GM18907 (cell line): ENCODE data around the gene PTH1R.

ENCODE experiments used
- ATAC-seq: cut with Tn5 transposase; IDR thresholded peaks from one replicate; pipeline ENCODE4 v1.9.1; 2021; ENCODE audit warnings: mild to moderate bottlenecking, moderate library complexity; ENCODE audit not compliant: unreplicated experiment

PTH1R gene

DNA sequence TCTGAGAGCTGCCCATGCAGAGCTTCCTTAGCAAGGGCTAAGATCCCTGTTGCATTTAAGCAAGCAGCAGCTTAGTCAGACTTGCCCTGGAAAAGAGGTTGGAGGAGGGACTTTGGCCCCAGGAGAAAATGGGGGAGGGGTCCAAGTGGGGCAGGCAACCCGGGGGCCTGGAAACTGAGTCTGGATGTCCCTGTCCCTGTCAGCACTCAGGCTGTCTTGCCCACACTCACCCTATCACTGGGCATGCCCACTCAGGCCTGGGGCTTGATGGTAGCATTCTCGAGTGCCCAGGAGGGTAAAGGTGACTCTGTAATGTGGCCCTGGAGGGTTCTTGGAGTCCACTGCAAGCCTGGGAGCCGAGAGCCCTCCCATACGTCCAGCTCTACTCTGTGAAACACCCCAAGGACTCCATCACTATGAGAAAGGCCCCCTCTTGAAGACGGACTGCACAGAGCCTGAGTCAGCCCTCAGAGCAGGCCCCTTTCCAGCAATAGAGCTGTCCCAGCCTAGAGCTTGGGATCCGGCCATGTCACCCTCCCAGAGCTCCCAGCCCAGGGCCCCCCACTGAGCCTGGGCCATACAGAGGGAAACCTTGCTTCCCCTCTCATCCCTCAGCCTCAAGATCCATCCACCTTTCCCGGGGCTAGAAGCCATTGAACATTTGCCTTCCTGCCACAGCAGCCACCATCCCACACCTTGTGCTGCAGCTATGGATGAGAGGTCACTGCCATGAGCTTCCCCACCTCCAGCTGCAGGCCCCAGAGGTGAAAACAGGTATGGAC, 27.6 kb upstream of the PTH1R start:
- no peak for ATAC-seq

DNA sequence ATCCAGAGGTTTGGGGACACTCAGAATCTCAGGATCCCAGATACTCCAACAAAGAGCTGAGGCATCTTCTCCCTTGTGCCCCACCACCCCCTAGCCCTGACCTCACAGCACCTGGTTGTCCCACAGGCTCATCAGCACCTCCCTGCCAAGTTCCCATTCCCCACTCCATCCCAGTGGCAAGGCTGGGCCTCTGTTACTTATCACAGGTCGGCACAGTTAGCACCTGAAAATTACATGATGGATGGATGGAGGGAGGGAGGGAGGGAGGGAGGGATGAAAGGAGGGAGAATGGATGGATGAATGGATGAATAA, 27.1 kb upstream of the PTH1R start:
- no peak for ATAC-seq

DNA sequence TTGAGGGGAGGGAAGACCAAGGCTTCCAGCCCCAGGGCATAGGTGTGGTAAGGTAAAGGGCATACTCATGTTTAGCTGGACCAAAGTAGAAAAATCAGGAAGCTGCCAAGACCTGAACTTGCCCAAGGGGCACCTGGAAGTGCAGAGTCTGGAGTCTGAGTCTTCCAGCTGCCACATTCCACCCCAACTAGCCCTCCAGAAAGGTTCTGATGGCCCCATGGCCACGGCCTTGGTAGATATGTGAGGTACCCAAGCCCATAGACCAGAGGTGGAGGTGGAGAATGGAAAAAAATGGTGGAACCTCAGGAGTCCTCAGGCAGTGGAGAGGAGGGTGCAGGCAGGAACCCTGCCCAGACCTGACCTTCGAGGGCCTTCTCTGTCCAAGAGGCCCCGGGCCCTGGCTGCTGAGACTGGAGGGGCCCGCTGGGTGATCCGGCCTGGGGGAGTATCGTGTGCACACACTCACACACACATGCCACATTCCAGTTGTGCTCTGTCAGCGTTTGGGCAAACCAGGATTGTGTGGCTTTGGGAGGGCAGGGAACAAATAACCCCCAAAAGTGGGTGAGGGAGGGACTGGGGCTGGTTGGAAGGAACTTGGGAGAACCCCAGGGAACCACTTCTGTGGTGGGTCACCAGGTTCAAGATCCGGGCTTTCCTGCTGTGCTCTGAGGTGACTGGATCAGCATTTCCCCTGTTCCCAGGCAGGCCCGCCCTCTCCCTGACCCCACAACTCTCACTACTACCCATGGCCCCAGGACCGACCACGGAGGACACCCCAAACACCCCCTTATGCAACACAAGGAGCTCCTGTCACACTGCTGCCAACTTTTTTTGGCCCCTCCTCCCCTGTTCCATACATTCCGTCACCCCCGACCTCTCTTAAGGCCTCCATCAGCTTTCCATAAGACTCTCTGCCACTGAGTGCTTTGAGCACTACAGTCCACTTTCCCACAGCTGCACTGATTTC, 25.9 kb upstream of the PTH1R start:
- no peak for ATAC-seq

DNA sequence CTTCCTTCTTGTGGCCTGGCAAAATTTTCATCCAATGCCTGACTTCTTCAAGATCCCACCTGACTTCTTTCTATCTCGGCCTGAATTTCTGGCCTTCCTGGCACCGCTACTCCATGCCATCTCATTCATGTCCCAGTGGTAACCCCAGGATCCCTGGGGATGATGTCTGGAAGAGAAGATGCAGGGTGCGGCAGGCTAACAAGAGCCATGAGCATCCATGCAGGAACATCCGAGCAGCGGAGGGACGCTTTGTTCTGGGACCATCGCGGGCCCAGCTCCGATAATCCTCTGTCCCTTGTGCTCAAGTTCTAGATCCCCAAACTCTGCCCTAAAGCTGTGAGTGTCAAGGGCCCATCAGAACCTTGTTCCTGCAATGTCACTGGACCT, 25.2 kb upstream of the PTH1R start:
- ATAC-seq: no peak

DNA sequence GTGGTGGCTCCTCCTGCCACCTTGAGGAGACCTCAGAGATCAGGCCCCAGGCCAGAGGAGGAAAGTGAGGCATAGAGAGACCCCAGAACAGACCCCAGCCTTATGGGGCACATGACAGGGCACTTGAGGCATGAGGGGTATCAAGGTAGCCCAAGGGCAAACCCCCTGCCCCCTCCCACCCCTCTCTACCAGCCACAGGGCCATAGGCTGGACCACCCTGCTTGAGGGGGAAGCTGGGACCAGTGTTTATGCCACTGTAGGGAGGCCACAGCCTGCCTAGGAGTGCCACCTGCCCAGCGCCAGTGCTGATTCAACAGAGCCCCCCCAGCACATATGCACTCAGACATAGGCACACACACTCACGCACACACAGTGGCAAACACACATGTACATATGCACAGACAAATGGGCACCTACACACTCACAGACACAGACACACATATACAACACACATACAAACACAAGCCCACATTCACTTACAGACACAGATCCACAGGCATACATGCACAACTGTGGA, 24.6 kb upstream of the PTH1R start:
- ATAC-seq: no peak

DNA sequence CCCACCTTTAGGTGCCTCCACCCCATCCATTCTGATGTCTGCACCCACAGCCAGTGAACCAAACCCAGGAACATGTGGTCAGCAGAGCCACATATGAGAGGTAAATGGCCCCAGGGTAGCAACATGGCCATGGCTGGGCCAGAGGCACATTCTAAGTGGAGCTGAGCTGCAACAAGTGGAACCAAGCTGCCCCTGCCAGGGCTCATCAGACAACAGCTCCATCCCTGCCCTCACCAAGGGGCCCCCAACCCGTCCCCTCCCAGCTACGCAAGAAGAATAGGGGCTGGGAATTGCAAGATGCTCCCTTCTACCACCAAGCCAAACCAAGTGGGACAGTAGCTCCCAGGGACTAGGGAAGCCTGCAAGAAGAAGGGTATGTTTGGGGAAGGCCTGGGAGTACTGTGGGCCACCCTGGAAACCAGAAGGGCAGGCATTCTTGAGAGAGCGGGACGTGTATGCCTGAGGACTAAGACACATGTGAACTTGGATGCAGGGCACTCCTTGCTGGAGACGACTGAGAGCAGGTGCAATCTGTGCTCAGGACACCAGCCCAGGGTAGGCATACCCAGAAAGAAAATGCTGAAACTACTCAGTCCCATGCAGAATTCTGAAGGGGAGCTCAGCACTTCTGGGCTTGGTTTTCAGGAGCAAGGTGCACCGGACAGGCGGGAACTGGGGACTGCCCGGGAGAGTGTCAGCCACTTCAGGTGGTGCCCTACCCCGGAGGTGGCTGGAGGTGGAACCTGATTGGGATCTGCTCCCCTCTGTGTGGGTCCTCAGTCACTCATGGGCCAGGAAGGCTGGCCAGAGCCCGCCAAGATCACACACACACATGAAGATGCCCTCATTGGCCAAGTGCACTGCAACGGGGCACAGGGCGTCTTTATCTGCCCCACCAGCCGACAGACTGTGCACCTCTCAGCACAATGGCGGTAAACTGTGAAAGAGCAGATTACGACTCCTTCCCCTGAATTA, 23.8 kb upstream of the PTH1R start:
- ATAC-seq: no peak

DNA sequence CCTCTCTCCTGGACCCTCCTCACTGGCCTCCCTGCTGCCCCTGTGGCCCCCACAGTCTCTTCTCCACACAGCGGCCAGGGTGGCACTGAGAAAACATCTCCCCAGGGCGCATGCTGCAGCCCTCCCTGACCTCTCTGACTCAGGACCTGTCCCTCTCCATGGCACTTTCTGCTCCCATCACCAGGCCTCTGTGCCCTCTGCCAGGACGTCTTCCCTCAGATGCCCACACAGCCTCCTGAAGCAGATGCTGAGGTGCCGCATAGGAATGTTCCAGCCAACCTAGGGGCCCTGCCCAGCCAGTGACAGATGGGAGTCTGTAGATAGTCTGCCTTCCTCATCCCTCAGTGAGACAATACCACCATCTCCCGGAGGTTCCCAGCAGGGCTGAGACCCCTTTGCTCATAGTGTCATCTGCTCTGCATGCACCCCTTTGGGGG, 22.9 kb upstream of the PTH1R start:
- ATAC-seq: no peak

DNA sequence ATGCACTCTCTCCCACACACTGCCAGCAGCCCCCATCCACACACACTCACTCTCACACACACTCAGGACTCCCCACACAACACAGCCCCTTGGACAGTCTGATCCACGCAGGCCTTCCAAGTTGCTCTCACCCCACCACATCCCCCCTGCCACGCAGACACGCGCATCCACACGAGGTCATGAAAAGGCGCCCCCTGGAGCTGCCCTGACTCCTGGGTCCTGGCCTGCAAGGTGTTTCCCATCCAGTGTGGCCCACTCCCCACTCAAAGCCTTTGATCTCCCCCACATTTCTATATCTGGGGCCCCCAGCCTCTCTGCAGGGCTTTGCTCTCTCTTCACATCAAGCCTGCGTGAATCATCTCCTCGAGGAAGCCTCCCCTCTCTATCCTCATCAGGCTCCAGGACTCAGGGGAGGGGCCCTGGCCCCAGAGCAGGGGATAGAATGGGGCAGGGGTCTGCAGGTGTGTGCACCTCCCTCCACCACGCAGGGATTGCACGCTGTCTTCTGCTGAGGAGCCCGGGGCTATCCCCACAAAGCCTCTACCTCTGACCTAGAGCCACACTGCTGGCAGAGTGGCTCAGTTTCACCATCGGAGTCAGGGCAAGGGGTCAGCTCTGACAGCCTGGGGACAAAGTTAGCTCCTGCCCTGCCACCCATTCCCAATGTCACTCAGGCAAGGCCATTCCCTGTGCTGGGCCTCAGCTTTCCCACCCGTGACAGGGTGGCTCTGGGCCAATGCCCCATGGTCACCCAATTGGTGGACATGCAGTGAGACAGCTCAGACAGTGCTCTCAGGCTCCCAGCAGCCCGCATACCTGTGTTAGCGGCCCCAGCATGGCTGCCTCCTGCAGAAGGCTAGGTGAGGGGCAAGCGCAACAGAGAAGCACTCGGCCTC, 20.7 kb upstream of the PTH1R start:
- ATAC-seq: no peak

DNA sequence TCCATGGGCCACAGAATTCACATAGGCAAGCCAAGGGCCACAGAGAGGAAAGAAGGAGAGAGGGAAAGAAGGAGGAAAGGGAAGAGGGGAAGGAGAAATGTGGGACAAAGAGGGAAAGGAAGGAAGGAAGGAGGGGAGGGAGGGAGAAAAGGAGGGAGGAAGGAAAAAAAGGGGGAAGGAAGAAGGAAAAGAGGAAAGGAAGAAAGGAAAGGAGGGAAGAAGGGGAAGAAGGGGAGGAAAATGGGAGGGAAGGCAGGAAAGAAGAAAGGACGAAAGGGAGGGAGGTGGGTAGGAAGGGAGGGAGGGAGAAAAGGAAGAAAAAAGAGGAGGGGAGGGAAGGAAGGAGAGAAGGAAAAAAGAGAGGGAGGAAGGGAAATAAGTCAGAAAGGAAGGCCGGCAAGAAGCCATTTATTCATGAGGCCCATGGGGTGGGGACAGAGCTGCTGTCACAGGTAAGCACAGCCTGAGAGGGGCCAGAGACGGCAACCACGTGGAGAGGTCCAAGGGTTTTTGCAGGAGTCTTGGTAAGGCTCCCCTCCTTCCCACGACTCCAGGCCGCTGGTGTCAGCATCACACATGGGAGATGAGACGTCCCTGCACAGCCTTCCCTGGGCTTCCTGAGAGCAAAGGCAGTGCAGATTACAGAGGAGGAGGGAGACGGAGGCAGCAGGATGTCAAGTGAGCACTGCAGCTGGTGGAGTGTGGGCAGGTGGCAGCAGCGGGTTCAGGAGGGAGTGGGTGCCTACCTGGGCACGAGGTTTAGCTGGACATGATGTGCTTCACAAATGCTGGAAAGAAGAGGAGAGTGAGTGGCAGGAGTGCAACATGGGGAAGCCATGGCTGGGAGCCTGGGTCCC, 19.8 kb upstream of the PTH1R start:
- no peak for ATAC-seq

DNA sequence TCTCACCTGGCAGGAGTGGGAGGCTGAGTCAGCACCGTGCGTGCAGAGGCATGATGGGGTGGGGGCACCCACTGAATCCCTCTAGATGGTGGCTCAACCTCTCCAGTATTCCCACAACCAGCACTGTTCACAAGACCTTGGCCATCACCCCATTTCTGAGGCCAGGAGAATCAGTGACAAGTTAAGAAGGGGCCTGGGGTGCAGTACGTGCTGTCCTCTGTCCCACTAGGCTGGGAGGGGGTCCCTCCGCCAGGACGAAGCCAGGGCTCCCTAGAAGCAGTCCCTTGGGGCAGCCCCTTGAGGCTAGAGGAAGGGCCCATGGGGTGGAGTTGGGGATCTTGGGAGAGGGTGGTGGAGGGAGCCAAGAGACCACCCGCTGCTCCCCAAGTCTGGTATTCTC, 19.1 kb upstream of the PTH1R start:
- no peak for ATAC-seq

DNA sequence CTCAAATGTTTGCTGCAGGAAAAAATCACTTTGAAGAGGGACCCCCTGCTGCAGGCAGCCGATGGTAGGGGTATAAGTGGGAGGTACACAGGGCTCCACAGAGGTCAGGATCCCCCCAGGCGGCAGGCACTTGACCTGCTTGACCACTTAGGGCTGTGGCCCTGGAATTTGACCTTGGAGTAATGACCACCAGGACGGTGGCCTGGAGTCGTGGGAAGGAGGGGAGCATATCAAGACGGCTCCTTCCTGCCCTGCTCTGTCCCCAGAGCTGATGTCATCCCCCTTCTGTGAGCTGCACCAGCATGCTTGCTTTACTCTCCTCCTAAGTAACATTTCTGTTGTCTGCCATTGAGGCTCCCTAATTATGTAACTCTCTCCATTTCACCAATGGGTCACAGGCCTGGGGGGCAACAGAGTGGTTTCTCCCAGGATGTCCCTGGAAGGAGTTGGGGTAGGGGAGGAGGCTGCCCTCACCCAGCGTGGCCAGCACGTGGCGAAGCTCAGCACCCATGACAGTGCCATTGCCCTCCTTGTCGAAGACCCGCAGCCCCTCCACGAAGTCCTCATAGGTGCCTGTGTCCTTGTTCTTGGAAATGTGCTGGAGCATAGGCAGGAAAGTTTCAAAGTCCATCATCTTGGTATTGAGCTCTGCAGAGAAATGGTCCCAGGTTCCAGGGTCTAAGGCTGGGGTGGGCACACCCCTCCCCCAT, 18.4 kb upstream of the PTH1R start:
- ATAC-seq: no peak

DNA sequence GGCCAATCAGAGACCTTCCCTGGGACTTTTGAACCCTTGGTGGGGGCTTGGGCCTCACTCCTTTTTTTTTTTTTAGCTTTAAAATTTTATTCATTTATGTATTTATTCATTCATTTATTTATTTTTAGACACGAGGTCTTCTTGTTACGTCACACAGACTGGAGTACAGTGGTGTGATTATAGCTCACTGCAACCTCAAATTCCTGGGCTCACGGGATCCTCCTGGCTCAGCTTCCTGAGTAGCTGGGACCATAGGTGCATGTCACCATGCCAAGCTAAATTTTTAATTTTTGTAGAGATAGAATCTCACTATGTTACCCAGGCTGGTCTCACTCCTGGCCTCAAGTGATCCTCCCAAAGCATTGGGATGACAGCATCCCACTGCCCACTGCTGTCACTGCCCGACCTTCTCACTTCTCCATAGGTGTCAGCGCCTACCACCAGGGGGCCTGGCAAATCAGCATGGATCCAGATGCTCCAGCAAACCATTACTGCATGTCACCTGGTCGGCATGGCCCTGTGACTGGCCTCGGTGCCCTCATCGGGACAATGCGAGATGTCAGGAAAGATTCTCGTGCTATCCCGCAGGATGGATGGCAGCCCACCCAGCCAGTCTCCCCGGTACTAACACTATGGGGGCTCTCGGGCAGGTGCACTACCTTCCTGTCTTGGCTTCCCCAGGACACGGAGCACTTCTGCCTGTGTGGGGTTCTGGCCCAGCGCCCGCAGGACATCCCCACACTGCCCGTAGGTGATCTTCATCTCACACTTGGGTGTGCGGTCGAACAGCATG, 17.3 kb upstream of the PTH1R start:
- ATAC-seq: no peak

DNA sequence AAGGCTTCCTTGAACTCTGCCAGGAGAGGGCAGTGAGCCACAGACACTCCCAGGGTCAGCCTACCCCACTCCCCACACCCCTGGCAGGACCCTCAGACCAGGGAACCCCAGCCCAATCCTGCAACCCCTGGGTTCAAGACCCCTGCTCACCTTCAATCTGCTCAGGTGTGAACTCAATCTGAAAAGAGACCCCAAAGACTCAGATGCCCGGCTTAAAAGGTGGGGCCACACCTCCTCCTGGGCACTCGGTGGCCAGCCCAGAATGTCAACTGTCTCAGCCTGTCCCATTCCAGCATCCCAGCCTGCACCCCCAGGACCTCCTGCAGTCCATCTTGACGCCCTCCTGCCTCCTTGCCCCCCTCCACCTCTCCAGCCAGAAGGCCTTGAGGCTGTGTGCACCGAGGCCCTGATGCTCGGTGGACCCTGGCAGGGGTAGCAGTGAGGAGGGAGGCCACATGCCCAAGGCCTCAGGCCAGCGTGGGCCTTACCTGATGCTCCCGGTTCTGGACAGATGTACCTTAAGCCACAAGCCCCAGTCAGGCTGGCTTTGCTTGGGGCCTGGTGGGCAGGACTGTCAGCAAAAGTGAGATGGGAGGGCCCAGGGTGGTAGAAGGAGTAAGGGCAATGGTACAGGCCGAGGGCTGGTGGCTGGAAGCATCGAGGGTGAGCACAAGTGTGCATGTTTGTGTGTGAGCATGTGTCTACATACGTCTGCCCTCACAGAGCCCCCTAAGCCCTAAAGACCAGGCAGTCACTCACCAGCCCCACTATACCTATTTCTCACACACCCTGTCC, 16.5 kb upstream of the PTH1R start:
- ATAC-seq: no peak

DNA sequence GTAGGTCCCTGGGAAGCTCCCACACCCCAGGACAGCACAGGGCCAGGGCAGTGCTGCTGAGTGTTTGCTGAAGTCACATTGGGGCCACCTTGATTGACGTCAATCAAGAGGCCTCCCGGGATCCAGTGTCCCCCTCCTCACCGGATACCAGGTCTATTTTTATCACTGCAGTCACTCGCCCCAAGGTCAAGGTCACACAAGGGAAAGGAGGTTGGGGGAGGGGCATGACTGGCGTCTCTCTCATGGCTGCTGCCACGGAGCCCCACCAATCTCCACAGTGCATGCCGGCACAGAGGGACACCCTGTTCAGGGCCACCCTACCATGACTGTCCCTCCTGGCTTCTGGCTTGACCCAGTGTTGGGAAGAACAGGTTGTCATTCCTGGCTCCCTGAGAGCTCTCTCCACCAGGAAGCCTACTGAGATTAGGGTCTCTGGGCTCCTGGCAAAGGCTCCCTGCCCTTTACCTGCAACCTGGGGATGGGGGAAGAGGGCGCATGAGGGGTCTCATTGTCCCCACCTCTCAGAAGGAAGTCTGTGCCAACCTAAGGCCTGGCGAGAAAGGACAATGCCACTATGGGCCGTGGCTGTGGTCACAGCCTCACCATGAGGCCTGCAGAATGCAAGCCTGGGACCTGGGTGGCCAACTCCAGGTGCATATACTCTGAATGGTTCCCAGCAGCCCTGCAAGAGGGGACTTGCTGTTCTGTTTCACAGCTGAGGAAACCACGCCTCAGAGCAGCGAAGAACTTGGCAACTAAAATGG, 15.7 kb upstream of the PTH1R start:
- no peak for ATAC-seq

DNA sequence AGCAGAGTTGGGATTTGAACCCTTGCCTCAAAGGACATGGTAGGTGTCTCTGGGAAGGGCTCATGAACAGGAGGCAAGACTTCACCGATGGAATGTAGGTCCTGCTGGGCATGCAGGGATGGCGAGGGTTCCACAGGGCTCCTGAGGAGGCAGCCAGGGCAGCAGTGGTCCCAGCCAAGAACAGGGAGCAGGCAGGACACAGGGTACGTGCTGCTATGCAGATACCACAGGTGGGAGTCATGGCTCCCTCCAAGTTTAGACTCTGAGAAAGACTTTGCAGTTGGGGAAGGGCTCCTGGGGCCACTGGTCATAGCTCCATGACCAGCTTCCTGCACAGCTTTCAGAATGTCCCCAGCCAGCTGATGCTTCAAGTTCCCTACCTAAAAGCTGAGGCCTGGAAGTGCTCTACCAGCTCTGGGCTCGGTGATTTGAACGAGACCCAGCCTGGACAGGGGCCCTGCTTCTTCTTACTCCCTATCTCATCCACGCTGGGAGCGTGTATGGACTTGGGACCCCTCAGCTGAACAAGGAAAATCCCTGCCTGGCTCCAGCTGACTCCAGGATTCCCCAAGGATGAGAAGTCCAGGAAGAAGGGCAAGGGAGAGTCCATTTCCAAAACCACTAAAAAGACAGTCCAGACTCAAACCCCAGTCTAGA, 15.0 kb upstream of the PTH1R start:
- no peak for ATAC-seq
